ENCODE measurements around the gene ZNF541. TPM values are rescaled to one million over a fixed set of nuclear protein-coding genes. Genes with fewer than 3 reads are reported as not detected.

ZNF541 gene
- total RNA-seq, 6 experiments from 2014 or later: 0.26 TPM; not detected in 5

GRCh38 chr19:47581605-47582319 lies 8.8 kb upstream of the ZNF541 start:
- H3K4me3 Mint-ChIP-seq: peak overlapping the region; percentile 82
- no peak for TF ChIP-seq CTCF (IDR thresholded peaks at IDR 0.05)
- no peak for DNase-seq
- peaks cover 9% of the 10 kb centered on the region for H3K36me3 Mint-ChIP-seq (ENCODE audit: low read depth)
- peaks cover 2% of the 10 kb centered on the region; the same call in 1 of the 2 replicates for H3K27me3 Mint-ChIP-seq (ENCODE audit: insufficient read depth)
- H3K27ac Mint-ChIP-seq: peak overlapping the region; percentile 82
- H3K9me3 Mint-ChIP-seq: peaks cover 12% of the 10 kb centered on the region
- H3K4me1 Mint-ChIP-seq (ENCODE audit: low read depth): peaks cover 29% of the 10 kb centered on the region

- no peak for TF ChIP-seq CTCF (IDR thresholded peaks at IDR 0.05)
- Mint-ChIP-seq H3K27me3 (ENCODE audit: insufficient read depth) (peaks cover 2% of the 10 kb centered on the region; the same call in 1 of the 2 replicates), H3K9me3 (peaks cover 2% of the 10 kb centered on the region), H3K27ac (no peak overlapping the region), H3K4me1 (ENCODE audit: low read depth) (peaks cover 23% of the 10 kb centered on the region), H3K36me3 (ENCODE audit: low read depth) (no peaks in the 10 kb centered on the region), H3K4me3 (no peak overlapping the region)
- no peak for DNase-seq
Observed at GRCh38 chr19:47580397-47580796, 7.4 kb upstream of the ZNF541 start.

- peaks cover 7% of the 10 kb centered on the region for H3K27me3 Mint-ChIP-seq (ENCODE audit: insufficient read depth)
- TF ChIP-seq CTCF (IDR thresholded peaks at IDR 0.05): no peak
- H3K36me3 Mint-ChIP-seq (ENCODE audit: low read depth): no peaks in the 10 kb centered on the region
- no peaks in the 10 kb centered on the region for H3K4me1 Mint-ChIP-seq (ENCODE audit: low read depth)
- DNase-seq: no peak
- no peak overlapping the region for H3K27ac Mint-ChIP-seq
- H3K4me3 Mint-ChIP-seq: no peak overlapping the region
- no peaks in the 10 kb centered on the region for H3K9me3 Mint-ChIP-seq
Observed at GRCh38 chr19:47572635-47573034, 313 bp downstream of the ZNF541 start.

GRCh38 chr19:47569331-47569730 lies 3.6 kb downstream of the ZNF541 start:
- no peaks in the 10 kb centered on the region for H3K4me1 Mint-ChIP-seq (ENCODE audit: low read depth)
- no peaks in the 10 kb centered on the region for H3K36me3 Mint-ChIP-seq (ENCODE audit: low read depth)
- no peak for DNase-seq
- no peak overlapping the region for H3K27ac Mint-ChIP-seq
- no peak for TF ChIP-seq CTCF (IDR thresholded peaks at IDR 0.05)
- no peaks in the 10 kb centered on the region for H3K9me3 Mint-ChIP-seq
- H3K27me3 Mint-ChIP-seq (ENCODE audit: insufficient read depth): peaks cover 8% of the 10 kb centered on the region
- H3K4me3 Mint-ChIP-seq: no peak overlapping the region

GRCh38 chr19:47564081-47564480 lies 8.9 kb downstream of the ZNF541 start:
- Mint-ChIP-seq H3K4me3 (no peak overlapping the region), H3K4me1 (ENCODE audit: low read depth) (no peaks in the 10 kb centered on the region), H3K36me3 (ENCODE audit: low read depth) (no peaks in the 10 kb centered on the region), H3K9me3 (no peaks in the 10 kb centered on the region), H3K27me3 (ENCODE audit: insufficient read depth) (peaks cover 10% of the 10 kb centered on the region; the same call in 1 of the 2 replicates), H3K27ac (no peak overlapping the region)
- no peak for TF ChIP-seq CTCF (IDR thresholded peaks at IDR 0.05)
- DNase-seq: no peak

Data from HFFc6 (cell line).